ENCODE results near the gene THBS4.

- TF ChIP-seq ARNT (IDR thresholded peaks at IDR 0.05) (no peak), HDGF (IDR thresholded peaks at IDR 0.05; ENCODE audit: borderline replicate concordance) (no peak), SUZ12 (IDR thresholded peaks at IDR 0.05) (no peak), FOXA1 (IDR thresholded peaks at IDR 0.05) (no peak), SP1 (IDR thresholded peaks at IDR 0.05) (no peak), TARDBP (IDR thresholded peaks at IDR 0.05) (no peak), ELF4 (IDR thresholded peaks at IDR 0.05) (no peak), NFRKB (IDR thresholded peaks at IDR 0.05) (no peak), BHLHE40 (IDR thresholded peaks at IDR 0.05; ENCODE audit: borderline replicate concordance) (no peak), FOXK2 (IDR thresholded peaks at IDR 0.05) (no peak), FOXM1 (IDR thresholded peaks at IDR 0.05; ENCODE audit: borderline replicate concordance) (no peak), PKNOX1 (IDR thresholded peaks at IDR 0.05) (no peak)
These were observed 19.5 kb downstream of the THBS4 start for GRCh38 chr5:80054682-80055081.

Measured in HEK293T (cell line).